H1 (cell line): ENCODE data around the gene MRPL11. TPM values are rescaled to one million over a fixed set of nuclear protein-coding genes. Genes with fewer than 3 reads are reported as not detected.

Experiments
- BCL11A ChIP-seq, 2 experiments: IDR thresholded peaks; one replicate each; pipeline ENCODE4 v1.6.1; 2011; ENCODE audit warnings: low read depth in 2 of 2, low read length in 2 of 2, mild to moderate bottlenecking in 2 of 2
- CBX8 ChIP-seq: fragments of 300-800, 300-1000 bp; sonication (generic); IDR thresholded peaks from 2 replicates; pipeline ENCODE4 v1.7.1; 2016; ENCODE audit warnings: low read depth, low read length, borderline replicate concordance
- CEBPB ChIP-seq: IDR thresholded peaks from 2 replicates; pipeline ENCODE4 v1.6.1; 2012; ENCODE audit warnings: low read depth, low read length
- CREB1 ChIP-seq: IDR thresholded peaks from 2 replicates; pipeline ENCODE4 v1.6.1; 2012; ENCODE audit warnings: inconsistent platforms
- EP300 ChIP-seq, 2 experiments: IDR thresholded peaks; 1 replicate in 1 of 2; 2 replicates in 1 of 2; pipeline ENCODE4 v1.6.1; 2011 to 2012; ENCODE audit warnings: low read depth in 2 of 2, low read length in 2 of 2, mild to moderate bottlenecking in 2 of 2, borderline replicate concordance in 1 of 2, inconsistent platforms in 1 of 2, moderate library complexity in 1 of 2
- JUN ChIP-seq: IDR thresholded peaks from 2 replicates; pipeline ENCODE4 v1.6.1; 2011; ENCODE audit warnings: low read depth, mild to moderate bottlenecking, improper control_type of control experiment, low read length
- JUND ChIP-seq: IDR thresholded peaks from 2 replicates; pipeline ENCODE4 v1.6.1; 2011; ENCODE audit warnings: mild to moderate bottlenecking, improper control_type of control experiment, low read length
- KDM5A ChIP-seq: fragments of 200-600 bp; IDR thresholded peaks from 2 replicates; pipeline ENCODE4 v1.7.1; 2012; ENCODE audit warnings: mild to moderate bottlenecking, low read length, inconsistent platforms, mixed read lengths
- NRF1 ChIP-seq: IDR thresholded peaks from 2 replicates; pipeline ENCODE4 v1.6.1; 2011; ENCODE audit warnings: mild to moderate bottlenecking, low read depth, low read length, improper control_type of control experiment
- RAD21 ChIP-seq, 2 experiments: IDR thresholded peaks in 1 of 2; conservative IDR thresholded peaks in 1 of 2; 2 replicates each; pipeline ENCODE4 v1.6.1; 2011; ENCODE audit warnings: low read depth in 2 of 2, low read length in 2 of 2, improper control_type of control experiment in 1 of 2, inconsistent platforms in 1 of 2, mild to moderate bottlenecking in 1 of 2, moderate library complexity in 1 of 2
- RBBP5 ChIP-seq: IDR thresholded peaks from 2 replicates; pipeline ENCODE4 v1.7.1; 2012; ENCODE audit warnings: low read depth, mild to moderate bottlenecking, inconsistent platforms, low read length, moderate library complexity, borderline replicate concordance
- RFX5 ChIP-seq: IDR thresholded peaks from 2 replicates; pipeline ENCODE4 v1.6.1; 2011; ENCODE audit warnings: low read depth, low read length, improper control_type of control experiment, borderline replicate concordance
- SIRT6 ChIP-seq: IDR thresholded peaks from one replicate; pipeline ENCODE4 v1.7.1; 2012; ENCODE audit warnings: low read length, inconsistent platforms
- SIX5 ChIP-seq: IDR thresholded peaks from 2 replicates; pipeline ENCODE4 v1.6.1; 2011; ENCODE audit warnings: mild to moderate bottlenecking, low read depth, low read length
- TAF7 ChIP-seq: optimal IDR thresholded peaks from 2 replicates; pipeline ENCODE3; 2011; ENCODE audit warnings: low read depth, mild to moderate bottlenecking, inconsistent platforms, low read length, moderate library complexity, borderline replicate concordance
- TBP ChIP-seq: IDR thresholded peaks from 2 replicates; pipeline ENCODE4 v1.6.1; 2011; ENCODE audit warnings: low read depth, low read length, improper control_type of control experiment
- polyA plus RNA-seq, 7 experiments: library from polyadenylated mRNA; depleted of rRNA in 3 of 7; stranded (reverse) in 5 of 7; unstranded in 2 of 7; fragments of >200 nt in 5 of 7; fragments of 200-250 nt in 2 of 7; gene quantifications; 1 replicate in 5 of 7; 2 replicates in 1 of 7; 4 replicates in 1 of 7; pipeline versions ENCODE4 v1.2.1 to v1.2.3, GENCODE V29; 2011 to 2013; ENCODE audit warnings: missing spikeins in 2 of 7, mixed read lengths in 2 of 7
- total RNA-seq: library from RNA; stranded (reverse); fragmentation: NEBNext Ultra II Directional; extraction: Animal tissue kit (Norgen Biotek cat#: 25700); gene quantifications from 2 replicates; pipeline ENCODE4 v1.2.1, GENCODE V29; 2021
- TF ChIP-seq, protein P1 (sequence below): IDR thresholded peaks from 2 replicates; pipeline ENCODE4 v1.6.1; 2011; ENCODE audit warnings: low read depth, mild to moderate bottlenecking, low read length; ENCODE audit not compliant: insufficient read depth
- TF ChIP-seq, protein P2 (sequence below), 3 experiments: IDR thresholded peaks; 1 replicate in 2 of 3; 2 replicates in 1 of 3; pipeline versions ENCODE4 v1.5.1 to v1.6.1; 2011; ENCODE audit warnings: low read length in 3 of 3, mild to moderate bottlenecking in 3 of 3, inconsistent platforms in 2 of 3, low read depth in 1 of 3, moderate library complexity in 1 of 3; ENCODE audit not compliant: insufficient read depth in 1 of 3; ENCODE audit errors: control extremely low read depth in 1 of 3
- TF ChIP-seq, protein P3 (sequence below): IDR thresholded peaks from 2 replicates; pipeline ENCODE4 v1.6.1; 2012; ENCODE audit warnings: low read length, inconsistent platforms

Gene MRPL11
- total and polyA plus RNA-seq, 2 of the 8 experiments (the other 6 are each of a cell fraction or from before 2014, with no cell fraction given): 105 to 141 TPM

DNA sequence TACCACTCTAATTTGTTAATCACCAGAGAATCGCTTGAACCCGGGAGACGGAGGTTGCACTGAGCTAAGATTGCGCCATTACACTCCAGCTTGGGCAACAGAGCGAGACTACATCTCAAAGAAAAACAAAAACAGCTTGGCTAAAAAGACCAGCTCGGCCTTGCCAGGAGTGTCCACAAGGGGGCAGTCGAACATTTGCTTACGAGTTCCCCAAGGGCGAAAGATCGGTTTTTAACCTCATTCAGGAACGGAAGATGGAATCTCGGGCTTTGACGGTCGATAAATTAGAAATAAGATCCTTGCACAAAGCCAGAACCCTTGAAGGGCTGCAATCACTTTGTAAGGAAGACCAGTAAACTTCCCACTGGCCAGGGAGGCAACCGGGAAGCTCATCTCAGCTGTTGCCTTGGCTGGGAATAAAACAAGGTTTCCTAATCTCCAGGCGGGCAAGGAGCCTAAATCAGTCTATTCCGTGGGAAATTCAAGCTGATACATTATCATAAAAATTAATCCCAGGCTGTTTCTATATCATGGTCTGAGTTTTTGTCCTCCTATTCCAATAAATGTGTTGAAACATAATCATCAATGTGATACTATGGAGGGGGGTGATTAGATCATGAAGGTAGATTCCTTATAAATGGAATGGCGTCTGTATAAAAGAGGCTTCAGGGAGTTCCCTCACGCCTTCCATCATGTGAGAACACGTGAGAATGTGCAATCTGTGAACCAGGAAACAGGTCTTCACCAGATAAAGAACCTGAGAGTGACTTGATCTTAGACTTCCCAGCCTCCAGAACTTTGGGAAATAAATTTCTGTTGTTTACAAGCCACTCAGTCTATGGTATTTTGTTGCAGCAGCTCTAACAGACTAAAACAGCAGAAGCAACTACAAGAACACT is 52.2 kb downstream of the MRPL11 start (continued):
- TF ChIP-seq RAD21 (IDR thresholded peaks at IDR 0.05 in 1 of 2, conservative IDR thresholded peaks at IDR 0.05 in 1 of 2; ENCODE audit: low read depth in 2 of 2, low read length in 2 of 2): peak; percentile 75 to 78
- no peak for TF ChIP-seq SIRT6
- no peak for TF ChIP-seq RBBP5
- peak; percentile 97 for TF ChIP-seq CEBPB
- TF ChIP-seq TBP: no peak
- TF ChIP-seq CBX8: no peak
- no peak for TF ChIP-seq EP300 (IDR thresholded peaks at IDR 0.05; ENCODE audit: borderline replicate concordance in 1 of 2, low read depth in 2 of 2, low read length in 2 of 2)
- TF ChIP-seq, protein P1, sequence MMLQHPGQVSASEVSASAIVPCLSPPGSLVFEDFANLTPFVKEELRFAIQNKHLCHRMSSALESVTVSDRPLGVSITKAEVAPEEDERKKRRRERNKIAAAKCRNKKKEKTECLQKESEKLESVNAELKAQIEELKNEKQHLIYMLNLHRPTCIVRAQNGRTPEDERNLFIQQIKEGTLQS: no peak
- no peak for TF ChIP-seq BCL11A (IDR thresholded peaks at IDR 0.05; ENCODE audit: low read depth in 2 of 2, low read length in 2 of 2)
- TF ChIP-seq SIX5: no peak
- TF ChIP-seq NRF1: no peak
- peak; percentile 68; the same call in 1 of the 2 replicates for TF ChIP-seq CREB1
- no peak for TF ChIP-seq JUND
- TF ChIP-seq, protein P2, sequence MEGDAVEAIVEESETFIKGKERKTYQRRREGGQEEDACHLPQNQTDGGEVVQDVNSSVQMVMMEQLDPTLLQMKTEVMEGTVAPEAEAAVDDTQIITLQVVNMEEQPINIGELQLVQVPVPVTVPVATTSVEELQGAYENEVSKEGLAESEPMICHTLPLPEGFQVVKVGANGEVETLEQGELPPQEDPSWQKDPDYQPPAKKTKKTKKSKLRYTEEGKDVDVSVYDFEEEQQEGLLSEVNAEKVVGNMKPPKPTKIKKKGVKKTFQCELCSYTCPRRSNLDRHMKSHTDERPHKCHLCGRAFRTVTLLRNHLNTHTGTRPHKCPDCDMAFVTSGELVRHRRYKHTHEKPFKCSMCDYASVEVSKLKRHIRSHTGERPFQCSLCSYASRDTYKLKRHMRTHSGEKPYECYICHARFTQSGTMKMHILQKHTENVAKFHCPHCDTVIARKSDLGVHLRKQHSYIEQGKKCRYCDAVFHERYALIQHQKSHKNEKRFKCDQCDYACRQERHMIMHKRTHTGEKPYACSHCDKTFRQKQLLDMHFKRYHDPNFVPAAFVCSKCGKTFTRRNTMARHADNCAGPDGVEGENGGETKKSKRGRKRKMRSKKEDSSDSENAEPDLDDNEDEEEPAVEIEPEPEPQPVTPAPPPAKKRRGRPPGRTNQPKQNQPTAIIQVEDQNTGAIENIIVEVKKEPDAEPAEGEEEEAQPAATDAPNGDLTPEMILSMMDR (IDR thresholded peaks at IDR 0.05; ENCODE audit: control extremely low read depth in 1 of 3, insufficient read depth in 1 of 3, low read depth in 1 of 3, low read length in 3 of 3): peak; percentile 79 to 99 (median 89)
- no peak for TF ChIP-seq TAF7
- no peak for TF ChIP-seq RFX5
- TF ChIP-seq, protein P3, sequence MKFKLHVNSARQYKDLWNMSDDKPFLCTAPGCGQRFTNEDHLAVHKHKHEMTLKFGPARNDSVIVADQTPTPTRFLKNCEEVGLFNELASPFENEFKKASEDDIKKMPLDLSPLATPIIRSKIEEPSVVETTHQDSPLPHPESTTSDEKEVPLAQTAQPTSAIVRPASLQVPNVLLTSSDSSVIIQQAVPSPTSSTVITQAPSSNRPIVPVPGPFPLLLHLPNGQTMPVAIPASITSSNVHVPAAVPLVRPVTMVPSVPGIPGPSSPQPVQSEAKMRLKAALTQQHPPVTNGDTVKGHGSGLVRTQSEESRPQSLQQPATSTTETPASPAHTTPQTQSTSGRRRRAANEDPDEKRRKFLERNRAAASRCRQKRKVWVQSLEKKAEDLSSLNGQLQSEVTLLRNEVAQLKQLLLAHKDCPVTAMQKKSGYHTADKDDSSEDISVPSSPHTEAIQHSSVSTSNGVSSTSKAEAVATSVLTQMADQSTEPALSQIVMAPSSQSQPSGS: no peak
- no peak for TF ChIP-seq JUN
- no peak for TF ChIP-seq KDM5A
